ENCODE data around the gene VANGL1.

VANGL1 gene

GRCh38 chr1:115669002-115669673, 27.4 kb downstream of the VANGL1 start:
- DNase-seq (ENCODE audit: low spot score) = no peak

GRCh38 chr1:115669886-115670285, 28.1 kb downstream of the VANGL1 start:
- no peak for DNase-seq (ENCODE audit: low spot score)

- no peak for DNase-seq (ENCODE audit: low spot score)
Measured at GRCh38 chr1:115670476-115671175, 28.9 kb downstream of the VANGL1 start.

- no peak for DNase-seq (ENCODE audit: low spot score)
Measured at GRCh38 chr1:115671176-115671934, 29.6 kb downstream of the VANGL1 start.

GRCh38 chr1:115672224-115673009, 30.6 kb downstream of the VANGL1 start:
- no peak for DNase-seq (ENCODE audit: low spot score)

- no peak for DNase-seq (ENCODE audit: low spot score)
Measured at GRCh38 chr1:115676498-115677181, 34.9 kb downstream of the VANGL1 start.

- DNase-seq (ENCODE audit: low spot score) = no peak
Measured at GRCh38 chr1:115677182-115677555, 35.4 kb downstream of the VANGL1 start.

- no peak for DNase-seq (ENCODE audit: low spot score)
Measured at GRCh38 chr1:115677565-115677964, 35.8 kb downstream of the VANGL1 start.

- DNase-seq (ENCODE audit: low spot score) = no peak
Measured at GRCh38 chr1:115678141-115678540, 36.4 kb downstream of the VANGL1 start.

GRCh38 chr1:115679141-115679611, 37.4 kb downstream of the VANGL1 start:
- no peak for DNase-seq (ENCODE audit: low spot score)

GRCh38 chr1:115680730-115681111, 39.0 kb downstream of the VANGL1 start:
- no peak for DNase-seq (ENCODE audit: low spot score)

- DNase-seq (ENCODE audit: low spot score) = no peak
Measured at GRCh38 chr1:115682792-115683191, 41.0 kb downstream of the VANGL1 start.

GRCh38 chr1:115685029-115685705, 43.4 kb downstream of the VANGL1 start:
- no peak for DNase-seq (ENCODE audit: low spot score)

GRCh38 chr1:115687744-115688143, 46.0 kb downstream of the VANGL1 start:
- DNase-seq (ENCODE audit: low spot score) = no peak

- DNase-seq (ENCODE audit: low spot score) = no peak
Measured at GRCh38 chr1:115690972-115691371, 49.2 kb downstream of the VANGL1 start.

- DNase-seq (ENCODE audit: low spot score) = no peak
Measured at GRCh38 chr1:115692224-115692623, 50.5 kb downstream of the VANGL1 start.

- no peak for DNase-seq (ENCODE audit: low spot score)
Measured at GRCh38 chr1:115694805-115695204, 53.0 kb downstream of the VANGL1 start.

GRCh38 chr1:115697619-115698018, 55.8 kb downstream of the VANGL1 start:
- DNase-seq (ENCODE audit: low spot score) = no peak

GRCh38 chr1:115701090-115701489, 59.3 kb downstream of the VANGL1 start:
- no peak for DNase-seq (ENCODE audit: low spot score)

- no peak for DNase-seq (ENCODE audit: low spot score)
Measured at GRCh38 chr1:115702959-115703358, 61.2 kb downstream of the VANGL1 start.
